Measurements from ENCODE around the gene GAS2L2. TPM values are rescaled to one million over a fixed set of nuclear protein-coding genes. Genes with fewer than 3 reads are reported as not detected.

GAS2L2 gene
- total RNA-seq, 1 donor from 2014 or later: 0.17 TPM

Other genes with a start within 250 kb of the GAS2L2 start
- under 0.01 and 0.05 TPM in 2 replicates for gene SLFN12L, start 215.6 kb downstream of the GAS2L2 start, total RNA-seq
- not detected in 2 replicates for gene SLFN14, start 192.4 kb downstream of the GAS2L2 start, total RNA-seq
- 3.7 and 3.9 TPM in 2 replicates for gene PEX12, start 174.7 kb downstream of the GAS2L2 start, total RNA-seq
- 110 and 203 TPM in 2 replicates for gene AP2B1, start 165.9 kb downstream of the GAS2L2 start, total RNA-seq
- under 0.01 and 0.09 TPM in 2 replicates for gene RASL10B, start 21.6 kb downstream of the GAS2L2 start, total RNA-seq
- gene C17orf50, start 7.6 kb upstream of the GAS2L2 start, total RNA-seq: not detected in 2 replicates
- 14.1 and 38.1 TPM in 2 replicates for gene MMP28, start 42.4 kb upstream of the GAS2L2 start, total RNA-seq
- 68.1 and 115 TPM in 2 replicates for gene TAF15, start 56.2 kb upstream of the GAS2L2 start, total RNA-seq
- not detected in 2 replicates for gene HEATR9, start 115.7 kb upstream of the GAS2L2 start, total RNA-seq
- 0.17 TPM in 1 of 2 replicates, not detected in the other for gene CCL5, start 127.1 kb upstream of the GAS2L2 start, total RNA-seq
- 0.47 and 1.0 TPM in 2 replicates for gene RDM1, start 177.5 kb upstream of the GAS2L2 start, total RNA-seq
- not detected in 2 replicates for gene LYZL6, start 190.5 kb upstream of the GAS2L2 start, total RNA-seq
- gene CCL16, start 228.3 kb upstream of the GAS2L2 start, total RNA-seq: 0.37 and 0.68 TPM in 2 replicates
- gene CCL14, start 233.5 kb upstream of the GAS2L2 start, total RNA-seq: 14.2 and 24.2 TPM in 2 replicates
- not detected in 2 replicates for gene CCL15, start 248.3 kb upstream of the GAS2L2 start, total RNA-seq

All from dermis blood vessel endothelial cell (primary cell).